Endothelial cell of umbilical vein (primary cell): ENCODE data around the gene C11orf68.

ENCODE experiments used
- CTCF ChIP-seq, 2 donors: IDR thresholded peaks; 1 replicate in 1 of 2; 2 replicates in 1 of 2; pipeline ENCODE4 v1.5.1; 2011; ENCODE audit warnings: low read length in 2 of 2, mild to moderate bottlenecking in 2 of 2, moderate library complexity in 2 of 2, control low read depth in 1 of 2, inconsistent platforms in 1 of 2, low read depth in 1 of 2; ENCODE audit not compliant: insufficient read depth in 1 of 2; ENCODE audit errors: extremely low read depth in 1 of 2
- EZH2 ChIP-seq: IDR thresholded peaks from 2 replicates; pipeline ENCODE4 v1.6.1; 2012; ENCODE audit warnings: borderline replicate concordance, low read depth, mild to moderate bottlenecking, moderate library complexity, low read length, inconsistent platforms; ENCODE audit not compliant: severe bottlenecking
- FOS ChIP-seq: IDR thresholded peaks from 2 replicates; pipeline ENCODE4 v1.6.1; 2011; ENCODE audit warnings: mild to moderate bottlenecking, low read length, moderate library complexity, borderline replicate concordance; ENCODE audit not compliant: insufficient read depth
- GATA2 ChIP-seq: IDR thresholded peaks from 2 replicates; pipeline ENCODE4 v1.7.0; 2011; ENCODE audit warnings: low read depth, mild to moderate bottlenecking, moderate library complexity, mixed read lengths, low read length; ENCODE audit not compliant: insufficient read length, insufficient read depth
- JUN ChIP-seq: IDR thresholded peaks from 2 replicates; pipeline ENCODE4 v1.6.1; 2011; ENCODE audit warnings: borderline replicate concordance, low read depth; ENCODE audit not compliant: insufficient read length, insufficient read depth
- MAX ChIP-seq: IDR thresholded peaks from 2 replicates; pipeline ENCODE4 v1.6.1; 2011; ENCODE audit not compliant: insufficient read depth, insufficient read length
- POLR2A ChIP-seq: IDR thresholded peaks from 2 replicates; pipeline ENCODE4 v1.6.1; 2012; ENCODE audit warnings: low read depth, mild to moderate bottlenecking, control low read depth, low read length
- POLR2AphosphoS5 ChIP-seq: IDR thresholded peaks from 2 replicates; pipeline ENCODE4 v1.6.1; 2012; ENCODE audit warnings: low read depth, mild to moderate bottlenecking, control low read depth, low read length, moderate library complexity; ENCODE audit not compliant: insufficient read depth

GRCh38 chr11:65873318-65874156, 45.3 kb downstream of the C11orf68 start:
- TF ChIP-seq EZH2 (no peak), POLR2AphosphoS5 (peak; percentile 77), CTCF (IDR thresholded peaks at IDR 0.05; ENCODE audit: extremely low read depth in 1 of 2, insufficient read depth in 1 of 2, low read depth in 1 of 2, low read length in 2 of 2) (no peak), POLR2A (peak; percentile 76), MAX (peak; percentile 37), JUN (no peak), FOS (no peak), GATA2 (no peak)
